ENCODE results near the gene ABLIM1.

DNA sequence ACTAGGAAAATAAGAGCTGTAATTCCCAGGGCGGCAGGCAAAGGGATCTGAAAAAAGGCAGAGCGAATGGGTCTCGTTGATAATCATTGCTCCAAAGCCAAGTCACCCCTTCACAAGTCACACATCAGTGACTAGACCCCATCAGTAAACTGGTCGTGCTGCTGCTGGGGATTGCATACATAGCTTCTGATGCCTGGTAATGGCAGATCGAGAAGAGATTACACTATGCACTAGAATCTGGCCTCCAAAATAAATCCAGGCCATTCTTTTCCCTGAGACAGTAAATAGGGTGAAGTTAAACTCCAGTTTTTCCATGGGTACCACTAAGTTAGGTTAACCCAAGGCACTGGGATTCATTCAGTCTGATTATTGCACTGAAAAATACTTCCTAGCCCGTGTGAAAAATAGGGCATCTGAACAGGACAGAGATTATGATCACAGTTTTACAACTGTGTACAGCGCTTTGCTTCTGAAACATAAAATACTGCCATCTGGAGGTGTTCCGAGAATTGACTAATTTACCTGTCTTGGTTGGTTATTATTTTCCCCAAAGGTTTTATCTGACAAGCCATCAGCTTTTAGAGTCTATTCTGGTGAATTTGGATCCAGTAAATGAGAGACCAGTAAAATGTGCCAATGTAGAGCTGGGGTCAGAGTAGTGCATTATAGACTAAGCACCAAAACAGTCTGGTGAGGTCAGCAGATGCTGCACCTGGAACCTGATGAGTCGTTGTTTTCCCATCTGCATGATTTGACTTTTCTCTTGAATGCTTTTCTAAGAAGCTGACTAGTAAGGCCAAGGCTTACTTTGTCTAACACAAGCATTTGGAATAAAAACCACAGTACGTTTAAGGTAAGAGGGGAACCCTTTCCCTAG is 170.9 kb downstream of the ABLIM1 start:
- TF ChIP-seq, protein P1, sequence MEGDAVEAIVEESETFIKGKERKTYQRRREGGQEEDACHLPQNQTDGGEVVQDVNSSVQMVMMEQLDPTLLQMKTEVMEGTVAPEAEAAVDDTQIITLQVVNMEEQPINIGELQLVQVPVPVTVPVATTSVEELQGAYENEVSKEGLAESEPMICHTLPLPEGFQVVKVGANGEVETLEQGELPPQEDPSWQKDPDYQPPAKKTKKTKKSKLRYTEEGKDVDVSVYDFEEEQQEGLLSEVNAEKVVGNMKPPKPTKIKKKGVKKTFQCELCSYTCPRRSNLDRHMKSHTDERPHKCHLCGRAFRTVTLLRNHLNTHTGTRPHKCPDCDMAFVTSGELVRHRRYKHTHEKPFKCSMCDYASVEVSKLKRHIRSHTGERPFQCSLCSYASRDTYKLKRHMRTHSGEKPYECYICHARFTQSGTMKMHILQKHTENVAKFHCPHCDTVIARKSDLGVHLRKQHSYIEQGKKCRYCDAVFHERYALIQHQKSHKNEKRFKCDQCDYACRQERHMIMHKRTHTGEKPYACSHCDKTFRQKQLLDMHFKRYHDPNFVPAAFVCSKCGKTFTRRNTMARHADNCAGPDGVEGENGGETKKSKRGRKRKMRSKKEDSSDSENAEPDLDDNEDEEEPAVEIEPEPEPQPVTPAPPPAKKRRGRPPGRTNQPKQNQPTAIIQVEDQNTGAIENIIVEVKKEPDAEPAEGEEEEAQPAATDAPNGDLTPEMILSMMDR (IDR thresholded peaks at IDR 0.05; ENCODE audit: poor library complexity, severe bottlenecking): peak; percentile 46
- TF ChIP-seq SMC3 (conservative IDR thresholded peaks at IDR 0.05; ENCODE audit: poor library complexity) (no peak), EP300 (conservative IDR thresholded peaks at IDR 0.05; ENCODE audit: poor library complexity, severe bottlenecking) (no peak)
